Spleen (tissue), 7 donors: ENCODE results near the gene DDAH1.

Experiments
- CTCF ChIP-seq, 11 experiments: fragments of 200-600 bp in 7 of 11; fragments of 450-650 bp in 4 of 11; sonication (generic) in 4 of 11; IDR thresholded peaks in 8 of 11; conservative IDR thresholded peaks in 3 of 11; 1 replicate in 7 of 11; 2 replicates in 4 of 11; pipeline versions ENCODE4 v1.4.0 to v1.8.0; 2016 to 2021; ENCODE audit warnings: antibody characterized with exemption in 11 of 11, inconsistent platforms in 4 of 11, mild to moderate bottlenecking in 1 of 11
- POLR2A ChIP-seq, 3 donors: fragments of 450-650 bp; IDR thresholded peaks; one replicate each; pipeline ENCODE4 v1.5.1; 2017; ENCODE audit warnings: antibody characterized with exemption in 3 of 3, mild to moderate bottlenecking in 1 of 3
- POLR2AphosphoS5 ChIP-seq, 3 donors: sonication (generic); formaldehyde crosslinking; IDR thresholded peaks; one replicate each; pipeline ENCODE4 v1.5.1; 2017; ENCODE audit warnings: antibody characterized with exemption in 3 of 3
- donor health status: DM: no; HTN: no; CAD: no; lungs with moderate emphysema.
- donor health status: DM: no; HTN: no; CAD: no.
- donor health status: DM: no; HTN: no; CAD: no.

GRCh38 chr1:85314726-85315125 is 150.2 kb downstream of the DDAH1 start:
- no peak for TF ChIP-seq POLR2A (IDR thresholded peaks at IDR 0.05)
- TF ChIP-seq CTCF (IDR thresholded peaks at IDR 0.05 in 8 of 11, conservative IDR thresholded peaks at IDR 0.05 in 3 of 11): no peak
- TF ChIP-seq POLR2AphosphoS5 (IDR thresholded peaks at IDR 0.05): no peak
